HEK293 (cell line): Measurements from ENCODE around the gene SRL.
A peak's percentile ranks its signal among the peaks of the same experiment; 100 is the strongest.

Source experiments
- EGR2 ChIP-seq: fragments of 450-650 bp; formaldehyde crosslinking; IDR thresholded peaks from 2 replicates; pipeline ENCODE4 v1.5.1; 2016; ENCODE audit warnings: low read depth, missing biosample characterization, missing genetic modification characterization
- KLF16 ChIP-seq: fragments of 450-650 bp; formaldehyde crosslinking; IDR thresholded peaks from 2 replicates; pipeline ENCODE4 v1.5.1; 2017; ENCODE audit warnings: missing biosample characterization, missing genetic modification characterization
- KLF17 ChIP-seq: fragments of 450-650 bp; formaldehyde crosslinking; IDR thresholded peaks from 2 replicates; pipeline ENCODE4 v1.5.1; 2016; ENCODE audit warnings: missing biosample characterization, missing genetic modification characterization
- SP3 ChIP-seq: fragments of 450-650 bp; formaldehyde crosslinking; IDR thresholded peaks from 2 replicates; pipeline ENCODE4 v1.5.1; 2016; ENCODE audit warnings: missing biosample characterization, missing genetic modification characterization
- YY1 ChIP-seq: fragments of 450-650 bp; formaldehyde crosslinking; IDR thresholded peaks from 2 replicates; pipeline ENCODE4 v1.5.1; 2018; ENCODE audit warnings: missing biosample characterization, missing genetic modification characterization
- ZBTB21 ChIP-seq: fragments of 450-650 bp; formaldehyde crosslinking; IDR thresholded peaks from 2 replicates; pipeline ENCODE4 v1.5.1; 2017; ENCODE audit warnings: missing biosample characterization, missing genetic modification characterization
- ZFHX2 ChIP-seq: fragments of 450-650 bp; formaldehyde crosslinking; conservative IDR thresholded peaks from 2 replicates; pipeline ENCODE4 v1.5.1; 2016; ENCODE audit warnings: missing biosample characterization, missing genetic modification characterization
- ZNF18 ChIP-seq: fragments of 450-650 bp; formaldehyde crosslinking; IDR thresholded peaks from 2 replicates; pipeline ENCODE4 v1.5.1; 2016; ENCODE audit warnings: missing biosample characterization, missing genetic modification characterization
- ZNF221 ChIP-seq: fragments of 450-650 bp; formaldehyde crosslinking; IDR thresholded peaks from 2 replicates; pipeline ENCODE4 v1.5.1; 2017; ENCODE audit warnings: missing biosample characterization, missing genetic modification characterization, borderline replicate concordance
- ZNF394 ChIP-seq: fragments of 450-650 bp; formaldehyde crosslinking; IDR thresholded peaks from 2 replicates; pipeline ENCODE4 v1.5.1; 2016; ENCODE audit warnings: missing biosample characterization, missing genetic modification characterization, mild to moderate bottlenecking, moderate library complexity, borderline replicate concordance
- ZNF514 ChIP-seq: fragments of 450-650 bp; formaldehyde crosslinking; IDR thresholded peaks from 2 replicates; pipeline ENCODE4 v1.5.1; 2016; ENCODE audit warnings: missing biosample characterization, missing genetic modification characterization
- ZNF518A ChIP-seq: fragments of 450-650 bp; formaldehyde crosslinking; conservative IDR thresholded peaks from 2 replicates; pipeline ENCODE4 v1.5.1; 2016; ENCODE audit warnings: low read depth, missing biosample characterization, missing genetic modification characterization
- ZNF561 ChIP-seq: fragments of 450-650 bp; IDR thresholded peaks from 2 replicates; pipeline ENCODE4 v1.5.1; 2018; ENCODE audit warnings: missing biosample characterization, missing genetic modification characterization, borderline replicate concordance
- ZNF677 ChIP-seq: fragments of 450-650 bp; IDR thresholded peaks from 2 replicates; pipeline ENCODE4 v1.5.0; 2018; ENCODE audit warnings: missing biosample characterization, mild to moderate bottlenecking, missing genetic modification characterization, moderate library complexity
- ZNF747 ChIP-seq: fragments of 450-650 bp; formaldehyde crosslinking; IDR thresholded peaks from 2 replicates; pipeline ENCODE4 v1.5.1; 2016; ENCODE audit warnings: missing biosample characterization, missing genetic modification characterization
- ZNF791 ChIP-seq: fragments of 450-650 bp; formaldehyde crosslinking; IDR thresholded peaks from 2 replicates; pipeline ENCODE4 v1.5.1; 2016; ENCODE audit warnings: missing biosample characterization, missing genetic modification characterization
- ZSCAN30 ChIP-seq: fragments of 450-650 bp; IDR thresholded peaks from 2 replicates; pipeline ENCODE4 v1.5.1; 2018; ENCODE audit warnings: missing biosample characterization, mild to moderate bottlenecking, missing genetic modification characterization, moderate library complexity
- TF ChIP-seq, protein P1 (sequence below): fragments of 450-650 bp; formaldehyde crosslinking; IDR thresholded peaks from 2 replicates; pipeline ENCODE4 v1.5.1; 2016; ENCODE audit warnings: missing biosample characterization, missing genetic modification characterization
- TF ChIP-seq, protein P2 (sequence below): fragments of 450-650 bp; formaldehyde crosslinking; IDR thresholded peaks from 2 replicates; pipeline ENCODE4 v1.5.1; 2016; ENCODE audit warnings: missing biosample characterization, missing genetic modification characterization
- TF ChIP-seq, protein P3 (sequence below): fragments of 450-650 bp; formaldehyde crosslinking; IDR thresholded peaks from 2 replicates; pipeline ENCODE4 v1.5.1; 2016; ENCODE audit warnings: missing biosample characterization, missing genetic modification characterization
- TF ChIP-seq, protein P4 (sequence below): sonication (generic); formaldehyde crosslinking; IDR thresholded peaks from 2 replicates; pipeline ENCODE4 v1.8.1; 2022; ENCODE audit warnings: mild to moderate bottlenecking, moderate library complexity, missing genetic modification reagents
- TF ChIP-seq, protein P5 (sequence below): fragments of 450-650 bp; formaldehyde crosslinking; IDR thresholded peaks from 2 replicates; pipeline ENCODE4 v1.5.1; 2017; ENCODE audit warnings: missing biosample characterization, missing genetic modification characterization

The SRL gene

GRCh38 chr16:4253394-4254150 is 11.7 kb upstream of the SRL start (continued):
- TF ChIP-seq, protein P1, sequence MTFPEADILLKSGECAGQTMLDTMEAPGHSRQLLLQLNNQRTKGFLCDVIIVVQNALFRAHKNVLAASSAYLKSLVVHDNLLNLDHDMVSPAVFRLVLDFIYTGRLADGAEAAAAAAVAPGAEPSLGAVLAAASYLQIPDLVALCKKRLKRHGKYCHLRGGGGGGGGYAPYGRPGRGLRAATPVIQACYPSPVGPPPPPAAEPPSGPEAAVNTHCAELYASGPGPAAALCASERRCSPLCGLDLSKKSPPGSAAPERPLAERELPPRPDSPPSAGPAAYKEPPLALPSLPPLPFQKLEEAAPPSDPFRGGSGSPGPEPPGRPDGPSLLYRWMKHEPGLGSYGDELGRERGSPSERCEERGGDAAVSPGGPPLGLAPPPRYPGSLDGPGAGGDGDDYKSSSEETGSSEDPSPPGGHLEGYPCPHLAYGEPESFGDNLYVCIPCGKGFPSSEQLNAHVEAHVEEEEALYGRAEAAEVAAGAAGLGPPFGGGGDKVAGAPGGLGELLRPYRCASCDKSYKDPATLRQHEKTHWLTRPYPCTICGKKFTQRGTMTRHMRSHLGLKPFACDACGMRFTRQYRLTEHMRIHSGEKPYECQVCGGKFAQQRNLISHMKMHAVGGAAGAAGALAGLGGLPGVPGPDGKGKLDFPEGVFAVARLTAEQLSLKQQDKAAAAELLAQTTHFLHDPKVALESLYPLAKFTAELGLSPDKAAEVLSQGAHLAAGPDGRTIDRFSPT (tag by site-specific recombination): no peak; the same call in 1 of the 2 replicates
- TF ChIP-seq EGR2 (peak; percentile 75), ZNF561 (tag by site-specific recombination) (peak; percentile 84), ZNF747 (no peak), KLF16 (tag by site-specific recombination) (peak; percentile 68; the same call in 1 of the 2 replicates), ZNF394 (tag by site-specific recombination) (peak; percentile 60; the same call in 1 of the 2 replicates), ZNF18 (tag by site-specific recombination) (no peak), YY1 (tag by site-specific recombination) (peak; percentile 57; the same call in 1 of the 2 replicates), ZFHX2 (tag by site-specific recombination) (peak; percentile 83), ZSCAN30 (tag by site-specific recombination) (peak; percentile 88), ZNF677 (no peak), SP3 (tag by site-specific recombination) (peak; percentile 91), ZNF514 (tag by site-specific recombination) (no peak), ZNF518A (tag by site-specific recombination) (0 out of 2 replicates have a peak, but pooled peaks have one; percentile 12), KLF17 (tag by site-specific recombination) (peak; percentile 65; the same call in 1 of the 2 replicates), ZNF791 (tag by site-specific recombination) (no peak), ZBTB21 (tag by site-specific recombination) (peak; percentile 73; the same call in 1 of the 2 replicates), ZNF221 (no peak)
- TF ChIP-seq, protein P2, sequence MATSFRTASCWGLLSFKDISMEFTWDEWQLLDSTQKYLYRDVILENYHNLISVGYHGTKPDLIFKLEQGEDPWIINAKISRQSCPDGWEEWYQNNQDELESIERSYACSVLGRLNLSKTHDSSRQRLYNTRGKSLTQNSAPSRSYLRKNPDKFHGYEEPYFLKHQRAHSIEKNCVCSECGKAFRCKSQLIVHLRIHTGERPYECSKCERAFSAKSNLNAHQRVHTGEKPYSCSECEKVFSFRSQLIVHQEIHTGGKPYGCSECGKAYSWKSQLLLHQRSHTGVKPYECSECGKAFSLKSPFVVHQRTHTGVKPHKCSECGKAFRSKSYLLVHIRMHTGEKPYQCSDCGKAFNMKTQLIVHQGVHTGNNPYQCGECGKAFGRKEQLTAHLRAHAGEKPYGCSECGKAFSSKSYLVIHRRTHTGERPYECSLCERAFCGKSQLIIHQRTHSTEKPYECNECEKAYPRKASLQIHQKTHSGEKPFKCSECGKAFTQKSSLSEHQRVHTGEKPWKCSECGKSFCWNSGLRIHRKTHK (tag by site-specific recombination): no peak
- TF ChIP-seq, protein P3, sequence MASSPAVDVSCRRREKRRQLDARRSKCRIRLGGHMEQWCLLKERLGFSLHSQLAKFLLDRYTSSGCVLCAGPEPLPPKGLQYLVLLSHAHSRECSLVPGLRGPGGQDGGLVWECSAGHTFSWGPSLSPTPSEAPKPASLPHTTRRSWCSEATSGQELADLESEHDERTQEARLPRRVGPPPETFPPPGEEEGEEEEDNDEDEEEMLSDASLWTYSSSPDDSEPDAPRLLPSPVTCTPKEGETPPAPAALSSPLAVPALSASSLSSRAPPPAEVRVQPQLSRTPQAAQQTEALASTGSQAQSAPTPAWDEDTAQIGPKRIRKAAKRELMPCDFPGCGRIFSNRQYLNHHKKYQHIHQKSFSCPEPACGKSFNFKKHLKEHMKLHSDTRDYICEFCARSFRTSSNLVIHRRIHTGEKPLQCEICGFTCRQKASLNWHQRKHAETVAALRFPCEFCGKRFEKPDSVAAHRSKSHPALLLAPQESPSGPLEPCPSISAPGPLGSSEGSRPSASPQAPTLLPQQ (tag by site-specific recombination): peak; percentile 62; the same call in 1 of the 2 replicates
- TF ChIP-seq, protein P4, sequence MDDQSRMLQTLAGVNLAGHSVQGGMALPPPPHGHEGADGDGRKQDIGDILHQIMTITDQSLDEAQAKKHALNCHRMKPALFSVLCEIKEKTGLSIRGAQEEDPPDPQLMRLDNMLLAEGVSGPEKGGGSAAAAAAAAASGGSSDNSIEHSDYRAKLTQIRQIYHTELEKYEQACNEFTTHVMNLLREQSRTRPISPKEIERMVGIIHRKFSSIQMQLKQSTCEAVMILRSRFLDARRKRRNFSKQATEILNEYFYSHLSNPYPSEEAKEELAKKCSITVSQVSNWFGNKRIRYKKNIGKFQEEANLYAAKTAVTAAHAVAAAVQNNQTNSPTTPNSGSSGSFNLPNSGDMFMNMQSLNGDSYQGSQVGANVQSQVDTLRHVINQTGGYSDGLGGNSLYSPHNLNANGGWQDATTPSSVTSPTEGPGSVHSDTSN: peak; percentile 11; the same call in 1 of the 2 replicates
- TF ChIP-seq, protein P5, sequence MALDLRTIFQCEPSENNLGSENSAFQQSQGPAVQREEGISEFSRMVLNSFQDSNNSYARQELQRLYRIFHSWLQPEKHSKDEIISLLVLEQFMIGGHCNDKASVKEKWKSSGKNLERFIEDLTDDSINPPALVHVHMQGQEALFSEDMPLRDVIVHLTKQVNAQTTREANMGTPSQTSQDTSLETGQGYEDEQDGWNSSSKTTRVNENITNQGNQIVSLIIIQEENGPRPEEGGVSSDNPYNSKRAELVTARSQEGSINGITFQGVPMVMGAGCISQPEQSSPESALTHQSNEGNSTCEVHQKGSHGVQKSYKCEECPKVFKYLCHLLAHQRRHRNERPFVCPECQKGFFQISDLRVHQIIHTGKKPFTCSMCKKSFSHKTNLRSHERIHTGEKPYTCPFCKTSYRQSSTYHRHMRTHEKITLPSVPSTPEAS: peak; percentile 21; the same call in 1 of the 2 replicates
